ENCODE results near the gene OR5F1.

GRCh38 chr11:56010716-56011115 lies 16.3 kb upstream of the OR5F1 start:
- TF ChIP-seq EP300 (IDR thresholded peaks at IDR 0.05) (no peak), CTCF (IDR thresholded peaks at IDR 0.05) (no peak)
